HL-60 (cell line): ENCODE data around the gene CSNK2B.

Source experiments
- GABPA ChIP-seq: IDR thresholded peaks from 2 replicates; pipeline ENCODE4 v1.6.1; 2012; ENCODE audit warnings: low read depth
- POLR2AphosphoS5 ChIP-seq: IDR thresholded peaks from 2 replicates; pipeline ENCODE4 v1.6.1; 2012; ENCODE audit warnings: low read depth
- TF ChIP-seq, protein P1 (sequence below): IDR thresholded peaks from one replicate; pipeline ENCODE4 v1.5.1; 2011; ENCODE audit warnings: low read length, control low read depth, inconsistent platforms; ENCODE audit not compliant: insufficient read depth

DNA sequence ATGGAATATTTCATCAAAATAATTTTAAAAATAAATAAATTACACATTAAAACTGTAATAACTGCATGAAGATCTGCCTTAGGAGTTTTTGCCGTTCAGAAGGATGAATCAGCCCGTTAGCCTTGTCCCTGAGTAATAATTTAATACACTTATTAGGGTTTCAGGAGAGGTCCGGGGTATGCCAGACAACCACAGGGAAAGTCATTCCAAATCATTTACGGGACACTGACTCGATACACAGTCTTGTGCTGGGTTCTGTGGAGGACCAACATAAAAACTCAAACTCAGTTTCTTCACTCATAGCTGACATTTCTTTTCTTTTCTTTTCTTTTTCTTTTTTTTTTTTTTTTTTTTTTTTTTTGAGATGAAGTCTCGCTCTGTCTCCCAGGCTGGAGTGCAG is 40.1 kb downstream of the CSNK2B start:
- TF ChIP-seq, protein P1, sequence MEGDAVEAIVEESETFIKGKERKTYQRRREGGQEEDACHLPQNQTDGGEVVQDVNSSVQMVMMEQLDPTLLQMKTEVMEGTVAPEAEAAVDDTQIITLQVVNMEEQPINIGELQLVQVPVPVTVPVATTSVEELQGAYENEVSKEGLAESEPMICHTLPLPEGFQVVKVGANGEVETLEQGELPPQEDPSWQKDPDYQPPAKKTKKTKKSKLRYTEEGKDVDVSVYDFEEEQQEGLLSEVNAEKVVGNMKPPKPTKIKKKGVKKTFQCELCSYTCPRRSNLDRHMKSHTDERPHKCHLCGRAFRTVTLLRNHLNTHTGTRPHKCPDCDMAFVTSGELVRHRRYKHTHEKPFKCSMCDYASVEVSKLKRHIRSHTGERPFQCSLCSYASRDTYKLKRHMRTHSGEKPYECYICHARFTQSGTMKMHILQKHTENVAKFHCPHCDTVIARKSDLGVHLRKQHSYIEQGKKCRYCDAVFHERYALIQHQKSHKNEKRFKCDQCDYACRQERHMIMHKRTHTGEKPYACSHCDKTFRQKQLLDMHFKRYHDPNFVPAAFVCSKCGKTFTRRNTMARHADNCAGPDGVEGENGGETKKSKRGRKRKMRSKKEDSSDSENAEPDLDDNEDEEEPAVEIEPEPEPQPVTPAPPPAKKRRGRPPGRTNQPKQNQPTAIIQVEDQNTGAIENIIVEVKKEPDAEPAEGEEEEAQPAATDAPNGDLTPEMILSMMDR = no peak
- no peak for TF ChIP-seq POLR2AphosphoS5
- TF ChIP-seq GABPA = no peak
